OCI-LY3 (cell line): ENCODE results near the gene NTNG1.

ENCODE experiments used
- EZH2phosphoT487 ChIP-seq: fragments of 200-600 bp; shearing (Covaris generic); IDR thresholded peaks from 2 replicates; pipeline ENCODE4 v1.6.1; 2018; ENCODE audit warnings: antibody characterized with exemption, mixed run types, low read depth
- TF ChIP-seq, protein P1 (sequence below): fragments of 200-600, 300-600 bp; sonication (generic); IDR thresholded peaks from 2 replicates; pipeline ENCODE4 v1.5.1; 2014; ENCODE audit warnings: antibody characterized with exemption, low read length, low read depth

DNA sequence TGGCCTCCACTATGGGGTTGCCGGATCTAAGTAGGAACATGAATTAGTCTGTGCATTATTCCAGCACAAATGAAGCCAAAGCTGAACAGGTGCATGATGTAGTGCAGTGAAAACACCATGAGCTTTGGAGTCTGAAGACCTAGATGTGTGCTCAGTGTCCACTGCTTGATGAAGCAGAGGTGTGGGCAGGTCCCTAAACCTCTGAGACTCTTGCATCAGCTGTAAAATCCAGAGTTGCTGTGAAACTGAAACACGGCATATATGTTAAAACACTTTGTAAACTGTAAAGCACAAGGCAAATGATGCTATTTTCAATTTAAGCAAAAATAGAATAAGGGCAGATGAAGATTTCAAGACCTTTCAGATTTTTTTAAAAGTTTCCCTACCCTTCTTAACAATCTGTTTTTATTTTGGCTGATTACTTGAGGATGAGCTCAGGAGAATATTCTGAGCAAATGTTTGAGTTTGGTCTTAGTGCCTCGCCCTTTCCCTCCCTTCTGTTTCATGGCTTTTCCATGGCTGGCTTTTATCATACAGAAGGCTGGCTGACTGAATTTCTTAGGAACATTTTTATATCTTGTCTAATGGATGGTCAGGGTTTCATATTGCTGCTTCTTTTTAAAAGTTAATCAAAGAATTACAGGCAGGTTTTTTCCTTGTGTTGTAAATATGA is 221.8 kb downstream of the NTNG1 start:
- TF ChIP-seq, protein P1, sequence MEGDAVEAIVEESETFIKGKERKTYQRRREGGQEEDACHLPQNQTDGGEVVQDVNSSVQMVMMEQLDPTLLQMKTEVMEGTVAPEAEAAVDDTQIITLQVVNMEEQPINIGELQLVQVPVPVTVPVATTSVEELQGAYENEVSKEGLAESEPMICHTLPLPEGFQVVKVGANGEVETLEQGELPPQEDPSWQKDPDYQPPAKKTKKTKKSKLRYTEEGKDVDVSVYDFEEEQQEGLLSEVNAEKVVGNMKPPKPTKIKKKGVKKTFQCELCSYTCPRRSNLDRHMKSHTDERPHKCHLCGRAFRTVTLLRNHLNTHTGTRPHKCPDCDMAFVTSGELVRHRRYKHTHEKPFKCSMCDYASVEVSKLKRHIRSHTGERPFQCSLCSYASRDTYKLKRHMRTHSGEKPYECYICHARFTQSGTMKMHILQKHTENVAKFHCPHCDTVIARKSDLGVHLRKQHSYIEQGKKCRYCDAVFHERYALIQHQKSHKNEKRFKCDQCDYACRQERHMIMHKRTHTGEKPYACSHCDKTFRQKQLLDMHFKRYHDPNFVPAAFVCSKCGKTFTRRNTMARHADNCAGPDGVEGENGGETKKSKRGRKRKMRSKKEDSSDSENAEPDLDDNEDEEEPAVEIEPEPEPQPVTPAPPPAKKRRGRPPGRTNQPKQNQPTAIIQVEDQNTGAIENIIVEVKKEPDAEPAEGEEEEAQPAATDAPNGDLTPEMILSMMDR = no peak
- TF ChIP-seq EZH2phosphoT487 = no peak
